Activated CD8-positive, alpha-beta memory T cell treated with anti-CD3 and anti-CD28 coated beads, Interleukin-2, amount 50 U/mL, for 4 hours (primary cell): Measurements from ENCODE around the gene USP10.

Source experiments
- DNase-seq: peaks from one replicate; pipeline ENCODE4 v3.0.0-alpha.2; 2020

Gene USP10

DNA sequence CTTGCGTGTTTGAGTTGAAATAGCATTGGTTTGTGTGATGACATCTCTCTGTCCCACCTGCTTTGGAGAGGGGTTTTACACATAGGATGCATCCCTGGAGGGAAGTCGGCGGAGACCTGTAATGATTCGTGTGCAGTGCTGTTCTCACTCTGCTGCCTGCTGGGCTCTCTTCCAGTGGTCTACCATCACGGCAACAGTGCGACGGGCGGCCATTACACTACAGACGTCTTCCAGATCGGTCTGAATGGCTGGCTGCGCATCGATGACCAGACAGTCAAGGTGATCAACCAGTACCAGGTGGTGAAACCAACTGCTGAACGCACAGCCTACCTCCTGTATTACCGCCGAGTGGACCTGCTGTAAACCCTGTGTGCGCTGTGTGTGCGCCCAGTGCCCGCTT is 78.9 kb downstream of the USP10 start:
- DNase-seq: no peak

DNA sequence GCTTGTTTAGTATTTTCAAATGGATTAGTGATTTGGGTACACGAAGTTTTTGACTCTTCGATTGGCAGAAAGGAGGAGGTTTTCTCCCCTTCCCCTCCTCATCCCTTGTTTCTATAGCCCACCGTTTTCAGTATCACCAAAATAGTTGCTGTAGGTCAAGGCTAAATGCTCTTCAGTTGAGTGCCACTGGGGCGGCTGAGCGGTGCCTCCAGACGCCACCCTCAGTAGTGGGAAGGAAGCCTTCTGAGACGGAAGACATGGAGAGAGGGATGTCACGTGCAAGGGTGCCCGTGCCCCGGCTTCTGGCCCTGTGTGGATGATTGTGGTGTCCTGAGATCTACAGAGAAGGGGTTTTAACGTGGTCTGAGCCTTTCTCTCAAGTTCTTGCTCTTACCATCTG is 80.3 kb downstream of the USP10 start:
- DNase-seq: no peak

DNA sequence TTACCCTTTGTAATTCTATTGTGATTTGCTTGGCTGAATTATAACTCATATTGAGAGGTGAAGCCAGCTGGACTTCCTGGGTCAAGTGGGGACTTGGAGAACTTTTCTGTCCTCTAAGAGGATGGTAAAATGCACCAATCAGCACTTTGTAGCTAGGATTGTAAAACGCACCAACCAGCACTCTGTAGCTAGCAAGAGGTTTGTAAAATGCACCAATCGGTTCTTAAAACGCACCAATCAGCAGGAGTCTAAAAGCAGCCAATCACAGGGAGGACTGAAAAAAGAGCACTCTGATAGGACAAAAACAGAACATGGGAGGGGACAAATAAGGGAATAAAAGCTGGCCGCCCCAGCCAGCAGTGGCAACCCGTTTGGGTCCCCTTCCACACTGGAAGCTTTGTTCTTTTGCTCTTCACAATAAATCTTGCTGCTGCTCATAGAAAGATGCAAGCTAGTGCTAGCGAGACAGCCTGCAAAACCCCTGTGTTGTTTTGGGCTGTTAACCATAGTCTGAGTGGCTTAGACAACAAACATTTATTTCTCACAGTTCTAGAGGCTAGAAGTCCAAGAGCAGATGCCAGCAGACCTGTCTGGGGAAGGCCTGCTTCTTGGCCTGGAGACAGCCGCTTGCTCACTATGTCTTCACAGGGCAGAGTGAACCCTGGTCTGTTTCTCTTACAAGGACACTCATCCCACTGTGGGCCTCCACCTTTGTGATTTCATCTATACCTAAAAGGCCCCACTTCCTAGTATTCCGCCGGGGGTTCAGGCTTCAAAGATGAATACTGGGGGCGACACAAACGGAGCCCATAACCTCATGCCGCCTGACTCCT is 81.0 kb downstream of the USP10 start:
- no peak for DNase-seq

DNA sequence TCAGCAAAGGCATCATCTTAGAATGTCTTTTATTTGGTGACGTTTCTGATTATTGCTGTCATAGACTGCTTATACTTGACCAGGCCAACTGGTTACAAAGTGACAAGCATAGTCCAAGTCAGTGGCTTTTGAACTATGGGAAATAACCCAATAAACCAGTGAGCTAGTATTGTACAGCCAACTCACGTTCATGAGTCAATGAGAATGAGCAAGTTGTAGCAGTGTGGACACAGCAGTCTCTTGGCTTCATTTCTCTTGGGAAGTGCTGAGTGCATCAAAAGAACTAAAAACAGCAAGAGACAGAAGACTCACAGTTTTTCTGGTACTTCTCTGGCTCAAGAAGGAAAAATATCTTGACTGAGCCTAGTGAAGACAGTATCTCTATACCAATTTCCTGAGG is 83.0 kb downstream of the USP10 start:
- DNase-seq: no peak

DNA sequence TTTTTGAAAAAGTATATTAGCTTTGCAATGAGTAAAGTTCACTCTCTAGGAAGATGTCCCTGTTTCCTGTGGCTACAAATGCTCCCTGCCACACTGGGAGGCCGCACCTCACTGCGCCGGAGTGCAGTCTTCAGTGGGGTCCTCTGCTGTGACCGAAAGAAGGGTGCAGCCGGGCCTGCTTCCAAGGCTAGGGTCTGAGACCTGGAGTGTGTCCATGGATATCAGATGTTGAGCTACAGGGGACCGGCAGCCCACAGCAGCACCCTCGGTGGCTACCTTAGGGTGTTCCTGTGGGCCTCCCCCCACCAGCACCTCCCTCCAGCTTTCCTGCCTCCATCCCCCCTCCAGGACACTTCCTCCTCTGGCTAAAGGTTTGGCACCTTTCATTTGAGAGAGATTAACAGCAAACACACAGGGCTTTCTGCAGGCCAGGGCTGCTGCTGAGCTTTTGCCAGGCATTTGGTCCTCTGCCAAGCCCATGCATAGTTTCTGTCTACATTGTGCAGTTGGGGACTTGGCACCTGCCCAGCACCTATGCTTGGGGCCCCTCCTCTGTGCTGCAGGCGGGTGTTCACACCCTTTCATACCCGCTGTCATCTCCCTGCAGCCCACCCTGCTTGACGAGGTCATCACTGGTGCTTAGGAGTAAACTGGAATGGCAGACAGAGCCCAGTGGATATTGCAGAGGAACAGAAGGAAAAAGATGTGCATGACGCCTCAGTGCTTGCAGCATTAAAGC is 86.2 kb downstream of the USP10 start:
- no peak for DNase-seq

DNA sequence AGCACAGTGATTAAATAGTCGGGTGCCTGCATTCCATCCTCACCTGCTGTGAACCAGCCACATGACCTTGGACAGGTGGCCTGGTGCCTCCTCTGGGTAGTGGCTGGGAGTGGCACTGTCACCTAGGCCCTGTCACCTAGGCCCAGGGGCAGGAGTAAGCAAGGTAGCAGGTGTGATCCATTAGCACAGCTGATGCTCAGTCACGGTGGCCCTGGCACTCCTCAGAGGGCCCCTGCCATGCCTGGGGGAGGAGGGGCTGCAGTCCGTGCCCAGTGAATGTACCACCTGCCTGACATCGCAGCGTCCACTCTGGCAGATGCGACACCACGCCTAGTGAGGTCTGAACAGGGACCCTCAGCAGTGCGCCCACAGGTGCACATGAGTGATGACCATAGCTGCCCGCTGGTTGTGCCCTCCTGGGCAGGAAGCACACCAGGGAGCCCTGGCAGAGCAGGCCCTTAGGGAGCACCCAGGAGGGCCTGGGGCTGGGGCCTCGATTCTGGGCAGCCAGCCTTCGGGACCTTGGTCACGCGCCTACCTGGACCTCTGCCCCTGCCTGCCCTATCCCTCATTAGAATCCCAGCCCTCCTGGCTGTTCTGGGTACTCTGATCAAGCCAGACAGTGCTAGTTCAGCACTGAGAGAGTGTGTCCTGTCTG is 86.9 kb downstream of the USP10 start:
- DNase-seq: no peak

DNA sequence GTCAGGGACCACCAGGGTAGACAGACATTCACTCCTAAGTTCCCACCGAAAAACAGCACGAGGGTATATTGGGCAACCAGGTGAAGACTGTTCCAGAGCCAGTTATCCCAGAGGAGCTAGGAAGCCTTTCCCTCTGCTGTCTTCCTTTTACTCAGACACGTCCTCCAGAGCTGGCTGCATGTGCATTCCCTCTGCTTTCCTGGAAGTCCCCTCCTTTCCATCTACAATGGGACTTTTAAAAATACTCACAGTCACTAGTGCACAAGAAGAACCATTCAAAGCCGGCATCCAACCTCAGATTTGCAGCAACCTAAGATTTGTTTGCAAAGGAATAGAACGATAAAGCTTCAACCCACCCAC is 87.4 kb downstream of the USP10 start:
- no peak for DNase-seq

DNA sequence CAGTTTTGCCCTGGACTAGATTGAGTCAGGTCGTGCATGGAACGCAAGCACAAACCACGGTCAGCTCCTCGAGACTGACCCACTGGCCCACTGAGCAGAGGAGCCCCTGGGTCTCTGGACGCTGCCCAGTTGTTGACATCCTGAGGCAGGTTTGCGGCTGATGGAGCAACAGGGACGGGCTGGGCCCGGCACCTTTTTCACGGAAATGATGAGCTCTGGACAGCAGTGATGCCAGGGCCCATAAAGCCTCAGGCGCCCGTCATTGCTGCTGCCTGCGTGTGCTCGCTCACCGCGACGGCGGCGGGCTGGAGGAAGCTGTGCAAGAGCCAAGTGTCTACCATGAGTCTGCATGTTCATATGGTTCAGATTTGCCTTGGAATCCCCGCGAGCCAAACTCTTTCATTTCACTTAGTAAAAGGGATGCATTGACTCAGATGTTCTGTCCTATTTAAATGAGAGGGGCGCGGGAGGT is 89.2 kb downstream of the USP10 start:
- DNase-seq: no peak

DNA sequence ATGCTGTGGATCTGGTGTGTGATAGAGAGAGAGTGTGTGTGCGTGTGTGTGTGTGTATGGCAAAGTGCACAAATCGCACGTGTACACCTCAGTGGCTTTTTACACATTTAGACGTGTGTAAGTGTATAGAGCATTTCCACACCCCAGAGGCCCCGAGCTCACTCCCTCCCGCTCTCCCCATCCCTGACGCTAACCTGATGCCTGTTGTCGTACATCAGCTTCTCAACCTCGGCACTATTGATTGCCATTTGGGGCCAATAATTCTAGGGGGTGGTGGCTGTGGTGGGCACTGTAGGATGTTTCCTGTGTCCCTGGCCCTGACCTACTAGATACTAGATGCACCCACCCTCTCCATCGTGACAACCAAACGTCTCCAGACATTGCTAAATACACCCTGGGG is 89.6 kb downstream of the USP10 start:
- no peak for DNase-seq

DNA sequence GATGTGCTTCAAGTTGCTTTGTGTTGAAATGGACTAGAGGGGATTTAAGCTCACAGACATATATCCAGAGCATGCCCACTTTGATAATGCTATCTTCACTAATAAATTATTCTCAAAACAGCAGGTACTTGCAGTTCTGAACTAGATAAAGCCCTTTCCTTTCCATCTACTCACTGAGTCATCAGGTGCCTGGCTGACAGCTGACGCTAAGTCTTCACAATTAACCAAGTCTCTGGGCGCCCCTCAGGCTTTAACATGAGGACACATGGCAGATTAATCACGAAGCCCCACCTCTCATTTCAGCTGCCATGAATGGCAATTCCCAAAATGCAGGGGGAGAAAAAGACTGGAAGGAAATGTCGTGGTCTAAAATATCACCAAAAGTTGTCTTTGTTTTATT is 90.5 kb downstream of the USP10 start:
- no peak for DNase-seq

DNA sequence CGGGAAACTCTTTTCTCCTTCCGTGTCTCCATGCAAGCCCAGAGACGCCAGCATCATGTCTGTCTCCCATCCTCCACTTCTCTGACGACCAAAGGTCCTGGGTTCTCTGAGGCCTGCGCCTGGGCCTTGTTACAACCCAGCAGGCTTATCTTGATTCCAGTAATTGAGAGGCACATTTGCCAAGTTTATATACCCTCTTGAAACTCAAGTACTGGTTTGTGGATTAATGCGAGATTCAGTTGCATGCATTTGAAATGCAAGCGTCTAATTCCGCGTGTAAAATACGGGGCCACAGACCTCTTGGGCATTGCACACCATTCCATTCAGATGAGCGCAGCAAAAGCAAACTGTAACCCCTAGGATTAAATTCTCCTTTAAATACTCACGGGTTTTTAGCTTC is 91.3 kb downstream of the USP10 start:
- DNase-seq: no peak

DNA sequence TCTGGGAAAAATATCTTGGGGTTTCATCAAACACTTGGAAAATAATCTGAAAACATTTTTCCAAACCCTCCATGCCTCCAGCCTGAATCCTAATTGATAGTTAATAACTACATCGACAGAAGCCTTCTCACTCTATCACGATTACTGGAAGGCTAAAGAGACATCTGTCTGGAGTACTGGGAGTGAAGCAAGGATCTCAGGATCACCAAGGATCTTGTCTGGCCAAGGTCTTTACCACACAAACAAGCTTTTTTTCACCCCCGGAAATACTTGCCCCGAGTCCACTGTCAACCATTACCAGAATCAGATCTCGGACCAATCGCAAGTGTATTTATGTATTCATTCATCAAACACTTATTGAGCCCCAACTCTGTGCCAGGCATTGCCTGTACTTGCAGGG is 91.7 kb downstream of the USP10 start:
- DNase-seq: no peak

DNA sequence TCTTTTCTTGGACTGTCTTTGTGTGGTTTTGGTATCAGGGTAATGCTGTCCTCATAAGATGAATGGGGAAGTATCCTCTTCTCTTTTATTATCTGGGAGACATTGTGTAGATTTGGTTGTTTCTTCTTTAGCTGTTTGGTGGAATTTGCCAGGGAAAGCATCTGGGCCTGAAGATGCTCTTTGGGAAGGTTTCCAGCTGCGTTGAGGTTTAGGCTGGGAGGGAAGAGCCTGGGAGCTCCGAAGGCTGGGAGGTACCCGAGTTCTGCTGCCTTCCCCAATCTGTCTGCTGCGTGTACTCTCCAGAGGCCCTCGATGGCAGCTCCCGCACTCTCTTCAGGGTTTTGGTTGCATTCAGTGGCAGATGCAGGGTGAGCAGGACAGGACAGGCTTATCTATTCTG is 94.4 kb downstream of the USP10 start:
- no peak for DNase-seq

DNA sequence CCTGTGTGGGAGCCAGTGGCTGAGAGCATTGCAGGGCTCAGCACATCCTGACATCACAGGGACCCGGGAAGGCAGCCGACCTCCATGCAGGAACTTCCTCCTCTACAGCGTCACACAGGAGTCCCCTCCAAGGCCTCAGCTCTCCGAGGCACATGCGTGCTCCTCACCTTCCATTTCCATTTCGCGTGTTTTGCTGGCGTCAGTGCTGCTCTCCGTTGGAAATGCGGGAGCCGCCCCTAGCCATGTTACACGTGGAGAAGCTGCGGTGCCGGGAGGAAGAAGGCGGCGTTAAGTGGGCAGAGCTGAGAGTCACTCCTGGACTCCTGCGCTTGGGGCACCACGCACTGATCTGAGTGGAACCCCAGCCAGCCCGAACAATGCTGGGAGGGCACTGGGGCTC is 94.8 kb downstream of the USP10 start:
- DNase-seq: no peak

DNA sequence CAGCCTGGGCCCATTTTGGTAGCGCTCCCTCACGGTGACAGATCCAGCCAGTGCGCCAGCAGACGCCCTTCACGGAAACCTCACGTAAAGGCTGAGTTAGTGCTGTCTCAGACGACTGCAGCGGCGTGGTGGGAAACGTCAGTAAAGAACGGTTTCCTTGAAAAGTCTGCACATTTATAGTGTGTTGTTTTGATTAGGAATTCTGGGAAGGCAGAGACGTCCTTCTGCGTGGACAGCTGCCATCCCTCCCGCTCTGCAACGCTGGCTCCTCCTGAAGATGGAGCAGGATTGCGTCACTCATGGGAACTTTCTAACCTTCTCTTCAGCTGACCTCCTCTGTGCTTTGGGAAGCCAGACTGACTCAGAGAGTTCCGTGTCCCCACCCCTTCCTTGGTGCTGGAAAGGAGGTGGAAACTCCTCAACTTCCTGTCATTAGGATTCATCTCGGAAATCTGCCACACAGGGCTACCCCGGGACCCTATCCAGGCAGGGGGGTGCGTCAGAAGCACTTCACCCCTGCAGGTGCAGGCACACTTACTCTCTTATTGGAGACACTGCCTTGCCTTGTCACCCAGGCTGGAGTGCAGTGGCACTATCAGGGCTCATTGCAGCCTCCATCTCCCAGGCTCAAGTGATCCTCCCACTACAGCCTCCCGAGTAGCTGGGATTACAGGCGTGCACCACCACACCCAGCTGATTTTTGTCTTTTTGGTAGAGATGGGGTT is 95.7 kb downstream of the USP10 start:
- DNase-seq: no peak

DNA sequence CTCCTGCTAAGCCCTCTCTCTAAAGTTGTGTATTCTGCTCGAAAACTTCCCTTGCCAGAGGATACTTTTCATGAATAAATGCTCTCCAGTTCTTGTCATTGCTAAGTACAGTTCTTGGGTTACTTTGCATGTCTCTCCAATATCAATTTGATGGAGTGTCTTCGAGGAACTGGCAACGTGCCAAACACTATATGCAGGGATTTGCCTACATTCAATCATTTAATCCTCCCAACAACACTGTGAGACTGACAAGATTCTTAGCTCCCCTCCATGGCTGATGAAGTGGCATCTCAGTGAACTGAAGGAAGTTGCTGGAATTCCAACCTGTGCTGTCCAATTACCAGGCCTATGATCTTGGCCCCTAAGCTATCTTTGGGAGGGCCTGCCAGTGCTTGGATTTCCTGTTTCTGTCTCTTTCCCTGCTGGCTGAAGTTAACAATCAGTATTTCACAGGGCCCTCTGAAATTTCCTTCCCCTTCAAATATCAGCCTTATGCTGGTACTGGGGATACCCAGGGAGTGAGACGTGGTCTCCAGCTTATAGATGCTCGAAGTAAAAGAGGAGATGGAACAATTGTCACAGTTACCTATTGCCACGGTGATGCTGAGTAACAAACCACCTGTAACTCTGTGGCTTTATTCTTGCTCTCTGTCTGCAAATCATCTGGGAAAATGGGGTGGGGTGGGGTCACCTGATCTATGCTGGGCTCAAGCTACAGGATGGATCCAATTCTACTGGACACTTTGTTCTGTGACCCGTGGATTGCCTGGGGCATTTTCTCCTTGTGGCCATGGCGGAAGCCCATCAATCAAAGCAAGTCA is 100.6 kb downstream of the USP10 start:
- no peak for DNase-seq

DNA sequence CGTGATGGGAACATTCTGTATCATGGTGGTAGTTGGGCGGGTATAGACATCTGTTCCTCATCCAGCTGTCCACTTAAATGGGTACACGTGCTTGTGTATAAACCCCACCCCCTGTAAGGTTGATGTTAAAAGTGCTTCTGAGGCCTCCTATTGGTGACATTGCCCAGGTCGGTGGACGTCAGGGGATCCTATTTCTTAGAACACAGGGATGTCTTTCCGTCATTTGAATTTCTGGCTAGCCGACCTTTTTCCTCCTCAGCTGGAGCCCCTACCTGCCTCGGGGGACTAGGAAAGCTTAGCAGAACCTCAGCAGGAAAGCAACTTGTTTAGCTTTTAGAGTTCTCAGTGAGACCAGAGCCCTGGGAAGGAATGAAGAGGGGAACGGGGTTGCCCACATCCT is 103.3 kb downstream of the USP10 start:
- DNase-seq: no peak

DNA sequence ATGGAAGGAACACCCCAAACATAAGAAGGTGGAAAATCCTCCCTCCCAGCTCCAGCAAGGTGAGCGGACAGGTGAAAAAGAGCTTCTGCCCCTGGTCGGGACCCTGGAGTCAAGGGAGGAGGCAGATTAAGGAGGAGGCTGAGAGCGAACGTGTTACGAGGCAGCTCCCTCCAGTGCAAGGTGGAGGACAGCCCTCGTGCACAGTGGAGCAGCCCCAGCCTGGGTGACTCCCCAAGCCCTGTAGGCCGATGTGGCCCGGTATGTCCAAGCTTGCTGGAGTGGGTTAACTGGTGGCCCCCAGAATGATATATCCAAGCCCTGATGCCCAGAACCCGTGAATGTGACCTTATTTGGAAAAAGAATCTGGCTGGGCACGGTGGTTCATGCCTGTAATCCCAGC is 104.5 kb downstream of the USP10 start:
- DNase-seq: no peak

DNA sequence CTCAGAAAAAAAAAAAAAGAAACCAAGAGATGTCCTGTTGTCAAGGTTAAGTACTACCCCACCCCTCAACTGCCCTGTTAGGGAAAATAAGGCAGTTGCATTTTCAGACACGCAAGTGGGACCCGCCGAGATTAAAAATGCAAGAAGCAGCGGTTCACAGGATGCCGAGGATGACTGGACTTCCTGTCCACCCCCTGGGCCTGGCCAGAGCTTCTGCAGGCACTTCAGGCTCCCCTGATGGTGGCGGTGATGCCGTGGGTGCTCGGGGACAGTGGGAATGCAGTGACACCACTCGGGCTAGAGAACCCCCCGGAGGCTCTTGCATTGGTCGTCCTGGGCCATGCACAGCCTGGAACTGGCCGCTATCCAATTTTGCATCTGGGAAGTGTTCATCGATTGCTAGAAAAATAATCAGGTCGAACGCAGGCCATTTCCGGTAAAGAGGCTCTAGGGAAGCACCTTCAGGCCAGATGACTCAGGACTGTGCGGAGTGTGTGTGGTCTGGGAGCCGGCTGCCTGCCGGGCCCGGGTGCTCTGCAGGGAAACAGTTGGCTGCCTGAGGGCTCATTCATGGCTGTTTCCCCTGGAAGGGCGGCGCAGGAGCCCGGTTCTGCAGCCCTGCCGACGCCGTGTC is 106.6 kb downstream of the USP10 start:
- DNase-seq: no peak

DNA sequence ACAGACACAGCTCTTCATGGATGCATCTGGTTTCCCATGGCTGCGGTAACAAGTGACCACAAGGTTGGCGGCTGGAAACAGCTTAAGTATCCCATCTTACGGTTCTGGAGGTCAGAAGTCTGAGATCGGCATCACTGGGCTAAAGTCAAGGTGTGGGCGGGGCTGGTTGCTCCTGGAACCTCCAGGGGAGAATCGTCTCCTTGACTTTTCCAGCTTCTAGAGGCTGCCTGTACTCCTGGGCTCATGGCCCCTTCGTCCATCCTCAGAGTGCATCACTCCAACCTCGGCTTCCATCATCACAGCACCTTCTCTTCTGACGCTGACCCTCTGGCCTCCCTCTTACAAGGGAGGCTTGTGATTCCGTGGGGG is 107.1 kb downstream of the USP10 start:
- no peak for DNase-seq

DNA sequence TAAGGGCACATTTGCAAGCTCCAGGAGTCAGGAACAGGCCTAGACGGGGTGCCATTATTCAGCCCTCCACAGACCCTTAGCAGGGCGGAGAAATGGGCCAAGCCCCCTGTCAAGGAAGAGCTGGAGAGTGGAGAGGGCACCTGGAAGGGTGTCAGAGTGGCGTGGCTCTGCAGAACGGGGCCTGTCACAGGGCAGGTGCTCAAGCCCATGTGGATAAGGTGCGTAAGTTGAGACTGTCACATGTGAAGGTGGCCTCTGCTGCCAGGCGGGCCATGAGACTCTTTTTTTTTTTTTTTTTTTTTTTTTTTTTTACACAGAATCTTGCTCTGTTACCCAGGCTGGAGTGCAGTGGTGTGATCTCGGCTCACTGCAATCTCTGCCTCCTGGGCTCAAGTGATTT is 108.0 kb downstream of the USP10 start:
- no peak for DNase-seq

DNA sequence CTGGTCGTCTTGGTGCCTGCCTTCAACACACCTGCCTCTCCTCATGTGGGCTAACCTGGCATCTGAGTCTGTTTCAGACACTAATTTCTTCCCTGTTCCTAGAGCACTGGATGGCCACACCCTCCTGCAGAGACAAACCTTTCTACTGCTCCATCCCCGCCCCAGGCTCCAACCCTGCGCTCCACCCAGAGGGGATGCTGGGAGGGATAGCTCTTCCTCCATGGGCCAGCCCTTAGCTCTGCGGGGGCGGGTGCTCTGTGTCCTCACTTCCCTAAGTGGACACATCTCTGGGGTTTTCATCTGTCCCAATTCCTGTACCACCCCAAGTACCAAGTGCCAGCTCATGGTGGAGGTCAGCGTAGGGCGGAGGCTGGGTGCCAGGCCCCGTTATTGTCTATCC is 109.0 kb downstream of the USP10 start:
- no peak for DNase-seq
